ENCODE results near the gene SLC37A2.

GRCh38 chr11:125123947-125124617, 61.0 kb downstream of the SLC37A2 start:
- TF ChIP-seq CTCF (conservative IDR thresholded peaks at IDR 0.05 in 1 of 2, IDR thresholded peaks at IDR 0.05 in 1 of 2; ENCODE audit: extremely low read depth in 1 of 2, insufficient read depth in 1 of 2, low read depth in 1 of 2, low read length in 2 of 2) (peak; percentile 16 to 32), EZH2 (IDR thresholded peaks at IDR 0.05; ENCODE audit: borderline replicate concordance, low read length) (no peak)

Measured in mammary epithelial cell (primary cell).